Activated naive CD4-positive, alpha-beta T cell (primary cell): ENCODE measurements around the gene MRPS12.
"Not testable (repeated sequence)": the region's sequence is repeated elsewhere in the genome, so short reads cannot be mapped to it uniquely, and the experiment has no call there.

Experiments used
- DNase-seq, 4 experiments: peaks; one replicate each; lab custom pipeline; 2025; lab: John Stamatoyannopoulos, UW

MRPS12 gene

GRCh38 chr19:38939957-38940356, 9.2 kb downstream of the MRPS12 start:
- DNase-seq: no peak

- DNase-seq: not testable (repeated sequence)
Observed at GRCh38 chr19:38941466-38941865, 10.7 kb downstream of the MRPS12 start.

GRCh38 chr19:38941979-38942378, 11.2 kb downstream of the MRPS12 start:
- no peak for DNase-seq

- no peak for DNase-seq
Observed at GRCh38 chr19:38942471-38943181, 11.9 kb downstream of the MRPS12 start.

GRCh38 chr19:38944981-38945506, 14.3 kb downstream of the MRPS12 start:
- no peak for DNase-seq

- no peak for DNase-seq
Observed at GRCh38 chr19:38945562-38946228, 15.0 kb downstream of the MRPS12 start.

- DNase-seq: no peak
Observed at GRCh38 chr19:38946229-38947010, 15.7 kb downstream of the MRPS12 start.

GRCh38 chr19:38949580-38950367, 19.0 kb downstream of the MRPS12 start:
- peak; percentile 30 to 75 (median 54) for DNase-seq

- DNase-seq: no peak
Observed at GRCh38 chr19:38951187-38951586, 20.4 kb downstream of the MRPS12 start.

GRCh38 chr19:38952395-38953165, 21.8 kb downstream of the MRPS12 start:
- no peak for DNase-seq

- DNase-seq: no peak
Observed at GRCh38 chr19:38953677-38954076, 22.9 kb downstream of the MRPS12 start.

GRCh38 chr19:38956264-38956663, 25.5 kb downstream of the MRPS12 start:
- no peak for DNase-seq

GRCh38 chr19:38958301-38958700, 27.6 kb downstream of the MRPS12 start:
- no peak for DNase-seq

- no peak for DNase-seq
Observed at GRCh38 chr19:38959618-38960017, 28.9 kb downstream of the MRPS12 start.

GRCh38 chr19:38964738-38965137, 34.0 kb downstream of the MRPS12 start:
- DNase-seq: no peak

GRCh38 chr19:38966149-38966548, 35.4 kb downstream of the MRPS12 start:
- DNase-seq: not testable (repeated sequence)

- DNase-seq: no peak
Observed at GRCh38 chr19:38970664-38971532, 40.2 kb downstream of the MRPS12 start.

- DNase-seq: no peak
Observed at GRCh38 chr19:38971672-38972071, 40.9 kb downstream of the MRPS12 start.

GRCh38 chr19:38974624-38975213, 44.0 kb downstream of the MRPS12 start:
- no peak for DNase-seq
